HG03280 (cell line): ENCODE measurements around the gene GMIP.
"Not testable (repeated sequence)": the region's sequence is repeated elsewhere in the genome, so short reads cannot be mapped to it uniquely, and the experiment has no call there.

Experiments used
- ATAC-seq: cut with Tn5 transposase; IDR thresholded peaks from one replicate; pipeline ENCODE4 v1.9.1; 2021; ENCODE audit warnings: mild to moderate bottlenecking, moderate library complexity; ENCODE audit not compliant: unreplicated experiment

Gene GMIP

DNA sequence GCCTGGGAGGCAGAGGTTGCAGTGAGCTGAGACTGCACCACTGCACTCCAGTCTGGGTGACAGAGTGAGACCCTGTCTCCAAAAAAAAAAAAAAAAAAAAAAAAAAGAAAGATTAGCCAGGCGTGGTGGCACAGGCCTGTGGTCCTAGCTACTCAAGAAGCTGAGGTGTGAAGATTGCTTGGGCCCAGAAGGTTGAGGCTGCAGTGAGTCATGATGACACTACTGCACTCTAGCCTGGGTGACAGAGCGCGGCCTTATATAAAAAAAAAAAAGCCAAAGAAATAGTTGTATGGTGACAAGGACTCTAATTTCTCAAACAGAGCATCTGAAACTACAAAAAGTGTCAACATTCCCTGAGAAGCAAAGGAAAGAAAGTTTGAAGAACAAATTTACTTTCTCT lies 28.4 kb downstream of the GMIP start:
- no peak for ATAC-seq

DNA sequence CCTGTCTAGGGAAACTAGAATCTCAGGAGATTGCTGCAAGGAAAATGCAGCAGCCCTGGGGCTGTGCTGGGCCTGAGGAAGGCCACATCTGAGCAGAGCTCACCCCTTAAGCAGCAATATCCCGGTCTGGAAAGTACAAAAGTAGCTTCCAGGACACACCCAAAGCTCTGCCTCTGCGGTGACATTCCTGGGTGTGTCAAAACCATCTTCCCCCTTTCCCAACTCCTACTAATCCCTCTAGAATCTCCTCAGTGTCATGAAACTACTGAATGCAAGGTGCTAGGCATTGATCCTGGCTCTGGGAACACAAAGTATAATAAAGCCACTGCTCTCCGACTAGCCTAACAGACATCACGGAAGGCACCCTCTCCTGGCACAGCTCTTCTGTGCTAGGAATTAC lies 30.0 kb downstream of the GMIP start:
- no peak for ATAC-seq

DNA sequence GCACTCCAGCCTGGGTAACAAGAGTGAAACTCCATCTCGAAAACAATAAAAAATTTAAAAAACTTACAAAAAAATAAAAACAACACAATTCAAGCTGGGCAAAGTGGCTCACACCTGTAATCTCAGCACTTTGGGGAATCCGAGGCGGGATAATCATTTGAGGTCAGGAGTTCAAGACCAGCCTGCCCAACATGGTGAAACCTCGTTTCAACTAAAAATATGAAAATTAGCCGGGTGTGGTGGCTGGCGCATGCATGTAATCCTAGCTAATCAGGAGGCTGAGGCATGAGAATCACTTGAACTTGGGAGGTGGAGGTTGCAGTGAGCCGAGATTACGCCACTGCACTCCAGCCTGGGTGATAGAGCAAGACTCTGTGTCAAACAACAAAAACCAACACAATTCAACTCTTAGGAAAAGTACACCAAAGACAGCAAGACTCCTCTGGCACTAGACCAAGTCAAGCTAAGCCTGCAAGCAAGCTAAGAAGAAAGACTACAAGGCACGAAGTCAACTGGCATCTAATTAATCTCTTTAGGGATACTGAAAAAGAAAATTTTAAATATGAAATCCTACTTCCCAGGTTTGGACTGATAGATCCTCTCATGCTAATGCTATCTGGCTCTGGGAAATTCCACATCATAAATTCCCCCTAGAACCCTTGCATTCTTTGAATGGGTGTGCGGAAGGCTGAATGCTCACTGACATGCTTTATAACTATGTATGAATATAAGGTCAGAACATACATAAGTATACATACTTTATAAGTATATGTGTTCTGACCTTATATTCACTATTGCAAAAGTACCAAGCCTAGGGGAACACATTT lies 32.9 kb downstream of the GMIP start:
- no peak for ATAC-seq

DNA sequence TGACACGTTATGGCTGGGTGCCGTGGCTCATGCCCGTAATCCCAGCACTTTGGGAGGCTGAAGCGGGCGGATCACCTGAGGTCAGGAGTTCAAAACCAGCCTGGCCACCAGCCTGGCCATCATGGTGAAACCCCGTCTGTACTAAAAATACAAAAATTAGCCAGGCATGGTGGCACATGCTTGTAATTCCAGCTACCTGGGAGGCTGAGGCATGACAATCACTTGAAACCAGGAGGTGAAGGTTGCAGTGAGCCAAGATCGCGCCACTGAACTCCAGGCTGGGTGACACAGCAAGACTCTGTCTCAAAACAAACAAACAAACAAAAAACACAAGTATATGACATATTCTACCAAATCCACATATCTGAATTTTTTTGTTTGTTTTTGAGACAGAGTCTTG lies 36.8 kb downstream of the GMIP start:
- not testable (repeated sequence) for ATAC-seq

DNA sequence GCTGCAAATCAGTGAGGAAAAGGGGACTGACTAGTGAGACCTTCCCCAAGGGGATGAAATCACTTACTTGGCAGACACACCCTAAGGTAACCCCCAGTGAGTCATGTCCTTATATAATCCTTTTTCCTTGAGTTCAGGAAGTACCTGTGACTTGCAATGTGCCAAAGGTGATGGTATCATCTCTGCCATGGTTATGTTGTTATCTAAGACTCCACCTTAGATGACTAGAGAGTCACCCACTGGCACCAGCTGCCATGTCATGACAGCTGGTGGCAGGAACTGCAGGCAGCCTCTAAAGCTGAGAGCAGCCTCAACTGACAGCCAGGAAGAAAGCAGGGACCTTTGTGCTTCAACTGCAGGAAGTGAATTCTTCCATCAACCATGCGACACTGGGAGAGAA lies 37.4 kb downstream of the GMIP start:
- no peak for ATAC-seq

DNA sequence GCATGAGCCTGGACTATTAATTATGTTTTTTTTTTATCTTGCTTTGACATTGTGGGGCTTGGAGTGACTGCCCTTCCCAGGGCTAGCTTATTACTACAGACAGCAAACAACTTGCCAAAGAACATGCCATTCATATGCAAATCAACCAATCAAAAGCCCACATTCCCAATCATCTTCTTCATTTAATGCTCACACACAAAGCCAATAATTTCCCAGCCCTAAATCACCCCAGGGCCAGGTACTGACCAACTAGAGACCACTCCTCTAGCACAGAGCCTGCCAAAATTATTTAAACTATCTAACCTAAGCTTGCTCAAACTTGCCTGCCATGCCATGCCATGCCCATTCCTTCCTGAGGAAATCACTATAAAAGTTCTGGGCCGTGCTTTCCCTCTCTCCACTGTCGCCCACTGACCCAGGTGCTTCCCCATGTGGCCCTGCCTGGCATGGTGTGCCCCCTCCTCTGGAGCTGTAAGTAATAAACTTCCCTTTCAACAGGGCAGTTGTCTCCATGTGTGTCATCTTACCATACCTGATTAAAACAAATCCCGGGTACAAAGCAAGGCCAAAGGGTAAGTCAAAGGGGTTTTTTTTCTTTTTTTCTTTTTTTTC lies 40.6 kb downstream of the GMIP start:
- ATAC-seq = no peak

DNA sequence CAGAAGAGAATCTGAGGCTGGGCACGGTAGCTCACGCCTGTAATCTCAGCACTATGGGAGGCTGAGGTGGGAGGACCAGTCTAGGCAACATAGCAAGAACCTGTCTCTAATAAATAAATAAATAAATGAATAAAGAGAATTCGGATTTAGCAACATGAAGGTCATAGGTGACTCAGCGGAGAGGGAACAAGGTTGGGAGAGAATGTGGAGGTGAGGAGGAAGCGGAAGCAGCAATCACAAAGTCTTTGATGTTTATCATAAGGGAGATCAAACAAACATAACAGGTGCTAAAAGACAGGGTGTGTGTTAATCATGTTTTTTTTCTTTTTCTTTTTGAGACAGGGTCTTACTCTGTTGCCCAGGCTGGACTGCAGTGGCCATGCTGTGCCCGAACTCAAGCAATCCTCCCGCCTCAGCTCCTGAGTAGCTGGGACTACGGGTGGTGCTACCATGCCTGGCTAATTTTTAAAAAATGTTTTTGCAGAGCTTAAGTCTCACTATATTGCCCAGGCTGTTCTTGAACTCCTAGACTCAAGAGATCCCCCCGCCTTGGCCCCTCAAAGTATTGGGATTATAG lies 41.2 kb downstream of the GMIP start:
- no peak for ATAC-seq

DNA sequence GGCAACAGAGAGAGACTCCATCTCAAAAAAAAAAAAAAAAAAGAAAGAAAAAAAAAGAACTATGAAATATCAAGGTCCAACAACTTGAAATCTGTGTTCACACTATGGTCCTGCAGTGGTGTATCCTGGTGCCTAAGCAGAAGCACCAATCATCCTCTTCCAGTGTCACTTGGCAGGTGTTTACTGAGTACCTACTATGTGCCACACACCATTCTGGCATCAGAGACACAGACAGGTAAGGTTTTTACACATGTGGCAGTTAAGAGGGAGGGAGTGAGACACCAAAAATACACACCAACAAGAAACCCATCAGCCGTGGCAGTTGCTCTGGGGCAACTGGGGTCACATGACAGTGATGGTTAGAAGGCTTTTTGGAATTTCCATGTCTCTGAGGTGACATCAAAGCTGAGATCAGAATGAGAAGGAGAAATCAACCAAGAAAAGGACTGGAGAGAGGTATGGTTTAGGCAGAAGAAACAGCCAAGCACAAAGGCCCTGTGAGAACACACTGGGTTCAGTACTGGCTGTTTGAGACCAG lies 42.6 kb downstream of the GMIP start:
- no peak for ATAC-seq

DNA sequence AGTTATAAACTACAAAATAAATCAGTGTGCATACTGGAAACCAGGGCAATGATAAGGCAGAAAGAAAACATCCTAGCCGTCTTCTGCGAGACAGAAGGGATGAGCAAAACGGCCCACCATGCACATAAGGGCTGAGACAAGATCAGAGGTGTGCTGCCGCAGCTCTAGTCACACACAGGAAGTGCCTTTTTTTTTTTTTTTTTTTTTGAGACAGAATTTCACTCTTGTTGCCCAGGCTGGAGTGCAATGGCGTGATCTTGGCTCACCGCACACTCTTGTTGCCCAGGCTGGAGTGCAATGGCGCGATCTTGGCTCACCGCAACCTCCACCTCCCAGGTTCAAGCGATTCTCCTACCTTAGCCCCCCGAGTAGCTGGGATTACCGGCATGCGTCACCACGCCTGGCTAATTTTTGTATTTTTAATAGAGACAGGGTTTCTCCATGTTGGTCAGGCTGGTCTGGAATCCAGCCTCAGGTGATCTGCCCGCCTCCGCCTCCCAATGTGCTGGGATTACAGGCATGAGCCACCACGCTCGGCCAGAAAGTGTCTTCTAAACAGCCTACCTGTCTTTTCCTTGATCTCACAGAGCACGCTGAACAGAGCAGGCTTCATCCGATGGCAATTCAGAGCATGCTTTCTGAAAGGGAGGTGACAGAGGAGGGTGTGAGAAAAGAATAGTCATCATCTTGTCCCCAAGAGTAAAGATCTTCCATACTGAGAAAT lies 44.6 kb downstream of the GMIP start:
- not testable (repeated sequence) for ATAC-seq

DNA sequence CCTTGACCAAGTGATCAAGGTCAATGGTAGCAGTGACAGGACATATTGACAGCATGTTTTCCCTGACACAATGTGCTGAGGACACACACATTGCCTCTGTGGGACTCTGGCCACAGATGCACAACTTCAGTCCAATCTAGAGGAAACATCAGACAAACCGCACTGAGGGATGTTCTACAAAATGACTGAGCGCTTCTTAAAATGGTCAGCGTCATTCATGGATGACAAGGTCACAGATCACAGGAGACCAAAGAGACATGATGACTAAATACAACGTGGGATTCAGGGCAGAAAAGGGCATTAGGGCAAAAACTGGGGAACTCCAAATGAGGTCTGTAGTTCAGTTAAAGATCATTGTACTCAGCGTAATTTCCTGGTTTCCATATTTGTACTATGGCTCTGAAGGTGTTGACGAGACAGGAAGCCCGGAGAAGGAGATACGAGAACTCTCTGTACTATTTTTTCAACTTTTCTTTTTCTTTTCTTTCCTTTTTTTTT lies 45.6 kb downstream of the GMIP start:
- peak; percentile 53 for ATAC-seq

DNA sequence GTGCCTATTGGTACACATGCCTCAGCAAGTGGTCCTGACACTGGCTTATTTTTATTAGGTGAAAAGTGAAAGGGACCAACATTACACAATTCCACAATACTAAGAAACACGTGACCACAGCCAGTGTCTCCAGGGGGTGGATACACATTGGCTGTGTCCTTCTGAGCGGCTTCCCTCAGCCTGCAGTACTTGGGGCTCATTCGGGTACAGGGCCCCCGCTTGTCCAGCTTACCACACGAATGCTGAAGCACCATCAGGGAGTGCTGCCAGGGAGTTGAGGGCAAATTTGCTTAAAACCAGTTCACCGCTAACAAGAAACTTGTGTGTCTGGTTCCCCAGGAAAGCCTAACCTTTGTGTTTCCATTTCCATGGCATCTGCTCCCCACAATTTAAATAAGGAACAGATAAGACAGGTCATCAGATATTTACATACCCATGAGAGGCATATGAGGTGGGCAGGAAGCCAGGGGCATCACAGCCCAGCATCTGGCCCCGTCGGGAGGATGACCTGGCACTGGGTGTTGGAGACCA lies 48.2 kb downstream of the GMIP start:
- ATAC-seq = no peak

DNA sequence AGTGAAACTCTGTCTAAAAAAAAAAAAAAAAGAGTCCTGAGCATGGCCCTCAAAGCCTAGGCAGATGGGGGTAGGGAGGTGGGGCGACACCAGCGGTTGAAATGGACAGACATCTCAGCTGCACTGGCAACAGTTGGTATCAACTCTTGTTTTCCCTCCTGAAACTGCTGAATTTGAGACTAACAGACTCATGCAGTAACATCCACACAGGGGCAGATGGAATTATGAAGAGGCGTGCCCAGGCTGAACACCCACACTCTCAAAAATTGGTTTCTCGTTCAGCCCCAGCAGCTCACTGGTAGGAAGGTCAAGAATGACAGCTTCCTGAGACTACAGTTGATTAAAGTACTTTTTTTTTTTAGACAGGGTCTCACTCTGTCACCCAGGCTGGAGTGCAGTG lies 49.1 kb downstream of the GMIP start:
- no peak for ATAC-seq

DNA sequence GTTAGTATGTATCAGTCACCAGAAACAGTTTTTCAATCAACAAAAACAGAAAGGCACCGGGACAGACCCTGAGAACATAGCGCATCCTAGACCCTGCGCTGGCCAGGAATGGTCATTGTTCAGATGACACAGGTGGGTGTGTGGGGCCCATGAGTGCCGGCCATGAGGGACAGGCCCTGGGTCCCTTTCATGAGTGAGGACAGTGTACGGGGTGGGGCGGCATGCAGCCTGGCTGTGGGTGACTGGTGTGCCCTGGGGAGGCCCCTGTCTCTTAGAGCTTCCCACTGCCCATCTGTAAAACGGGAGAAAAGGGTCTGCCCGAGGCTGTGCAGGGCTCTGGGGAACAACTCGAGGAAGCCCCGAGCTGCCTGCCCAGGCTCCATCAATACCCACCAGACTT lies 50.8 kb downstream of the GMIP start:
- no peak for ATAC-seq

DNA sequence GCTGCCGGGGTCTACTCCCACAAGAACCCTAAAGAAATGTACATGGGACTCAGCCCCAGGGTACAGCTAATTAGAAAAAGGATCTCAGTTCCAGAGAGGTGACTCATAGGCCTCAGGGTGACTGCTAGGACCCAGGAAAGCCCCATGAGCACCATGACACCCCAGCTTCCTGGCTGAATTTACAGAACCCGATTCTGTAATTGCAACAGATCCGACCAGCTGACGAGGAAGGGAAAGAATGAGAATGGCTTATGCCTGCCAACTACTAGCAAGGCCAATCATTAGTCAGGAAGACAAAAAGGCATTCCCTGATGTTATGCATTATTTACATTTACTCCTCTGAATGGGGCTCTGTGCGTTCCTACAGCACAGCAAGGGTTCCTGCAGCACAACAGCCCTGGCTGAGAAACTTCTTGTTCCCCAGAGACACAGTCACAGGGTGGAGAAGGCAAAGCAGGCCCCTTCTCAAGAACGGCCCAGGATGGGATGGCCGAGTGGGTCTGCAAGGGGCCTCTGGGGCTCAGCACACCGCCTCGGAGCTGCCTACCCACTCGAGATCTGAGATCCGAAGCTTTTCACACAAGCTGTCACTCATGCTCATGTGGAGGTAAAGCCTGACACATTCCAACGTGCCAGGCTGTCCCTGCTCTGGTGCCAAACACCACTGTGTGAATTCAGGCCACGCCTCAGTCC lies 52.2 kb downstream of the GMIP start:
- ATAC-seq = peak; percentile 67

DNA sequence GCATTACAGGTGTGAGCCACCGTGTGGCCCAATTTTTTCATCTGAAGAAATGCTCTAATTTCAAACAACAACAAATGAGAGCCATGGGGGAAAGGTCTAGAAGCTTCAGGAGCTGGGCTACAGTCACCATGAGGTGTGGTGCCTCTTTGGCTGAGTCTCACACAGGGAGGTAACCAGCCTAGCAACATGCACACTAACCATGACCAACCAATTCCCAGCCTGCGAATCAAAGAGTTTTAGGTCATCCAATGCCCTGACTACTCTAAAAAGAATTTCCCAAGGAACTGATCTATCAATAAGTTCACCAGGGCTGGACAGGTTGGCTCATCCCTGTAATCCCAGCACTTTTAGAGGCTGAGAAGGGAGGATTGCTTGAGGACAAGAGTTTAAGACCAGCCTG lies 54.9 kb downstream of the GMIP start:
- ATAC-seq = no peak

DNA sequence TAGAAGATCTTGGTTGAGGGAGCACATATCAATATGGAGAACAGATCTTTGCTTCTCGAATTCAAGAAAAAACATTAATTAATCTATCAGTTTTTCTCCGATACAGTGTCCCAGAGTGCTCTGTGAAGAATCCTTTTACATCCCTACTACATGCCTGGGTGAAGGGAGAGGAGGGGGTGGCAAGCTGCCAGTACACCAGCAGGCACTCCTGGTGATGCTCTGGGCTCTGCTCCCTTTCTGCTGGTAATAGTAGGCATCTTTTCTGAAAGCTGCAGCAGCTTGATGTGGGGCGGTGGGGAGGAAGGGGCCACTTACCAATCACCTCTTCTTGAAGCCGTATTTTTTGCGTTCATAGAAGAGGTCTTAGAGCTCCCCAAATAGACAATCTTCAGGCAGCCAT lies 55.7 kb downstream of the GMIP start:
- no peak for ATAC-seq

DNA sequence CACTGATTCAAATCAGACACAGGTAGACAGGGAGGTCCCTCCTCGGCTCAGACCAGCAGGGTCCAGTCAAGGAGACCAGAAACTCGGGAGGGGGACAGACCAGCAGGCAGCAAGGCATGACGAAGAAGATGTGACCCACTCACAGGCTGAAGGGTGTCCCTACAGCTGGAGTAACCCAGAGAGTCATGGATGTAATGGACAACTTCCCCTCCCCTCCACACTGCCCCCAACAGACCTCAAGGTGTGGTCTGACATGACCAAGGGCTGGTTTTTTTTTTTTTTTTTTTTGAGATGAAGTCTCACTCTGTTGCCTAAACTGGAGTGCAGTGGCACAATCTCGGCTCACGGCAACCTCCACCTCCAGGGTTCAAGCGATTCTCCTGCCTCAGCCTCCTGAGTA lies 59.1 kb downstream of the GMIP start:
- ATAC-seq = no peak

DNA sequence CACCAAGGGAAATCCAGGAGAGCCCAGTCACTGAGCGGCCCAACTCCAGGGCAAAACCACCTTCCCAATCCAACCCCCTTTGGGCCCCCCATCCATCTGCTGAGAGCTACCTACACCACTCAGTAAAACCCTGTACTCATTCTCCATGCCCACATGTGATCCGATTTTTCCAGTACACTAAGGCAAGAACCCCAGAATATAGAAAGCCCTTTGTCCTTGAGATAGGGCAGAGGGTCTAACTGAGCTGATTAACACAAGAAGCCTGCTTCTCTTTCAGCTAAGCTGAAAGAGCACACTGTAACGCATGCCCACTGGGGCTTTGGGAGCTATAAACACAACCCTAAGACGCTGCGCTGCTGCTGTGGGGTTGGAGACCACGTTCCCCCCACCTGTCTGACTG lies 61.0 kb downstream of the GMIP start:
- ATAC-seq = no peak

DNA sequence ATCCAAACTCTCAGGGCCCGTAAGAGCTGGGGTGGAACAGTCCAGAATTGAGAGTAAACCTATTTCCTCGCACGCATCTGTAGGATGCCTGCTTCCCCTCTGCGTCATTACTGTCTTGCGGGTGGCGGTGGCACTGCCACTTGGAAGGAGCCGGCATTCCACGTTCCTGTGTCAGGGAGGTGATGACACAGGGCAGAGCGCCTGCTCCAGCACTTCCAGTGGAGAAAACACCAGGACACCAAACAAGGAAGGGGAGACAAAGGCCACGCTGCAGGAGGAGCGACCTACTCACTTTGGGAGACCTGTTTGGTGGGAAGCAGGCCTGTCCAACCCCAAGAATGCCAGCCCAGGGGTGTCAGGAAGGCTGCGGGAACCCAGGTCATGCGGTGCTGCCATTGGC lies 62.1 kb downstream of the GMIP start:
- ATAC-seq = no peak

DNA sequence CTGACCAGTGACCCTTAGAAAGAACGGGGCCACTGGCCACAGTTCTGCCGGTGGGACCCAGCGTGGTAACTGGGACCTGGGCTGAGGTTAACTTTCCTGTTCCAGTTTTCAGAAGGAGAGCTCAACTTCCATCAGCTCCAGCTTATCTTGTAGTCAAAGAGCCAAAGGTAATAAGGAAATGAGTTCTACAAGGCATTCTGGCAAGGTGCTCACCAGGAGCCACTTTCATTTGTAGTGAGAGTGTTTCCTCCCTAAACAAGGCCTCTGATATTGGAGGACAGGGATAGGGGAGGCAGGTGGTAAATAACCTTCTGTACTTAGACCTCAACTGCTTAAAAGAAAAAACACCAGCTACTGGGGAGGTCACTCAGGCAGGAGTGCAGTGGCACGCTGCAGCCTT lies 63.0 kb downstream of the GMIP start:
- no peak for ATAC-seq
